SIG-M5 treated with dmso at 0.1 percent for 504 hours (cell line): ENCODE results near the gene LAMB4.

Experiments used
- DNase-seq: peaks from one replicate; lab custom pipeline; 2025; ENCODE audit not compliant: unreplicated experiment; lab: John Stamatoyannopoulos, UW

LAMB4 gene

GRCh38 chr7:108114117-108114841 lies 15.9 kb downstream of the LAMB4 start:
- DNase-seq, result no peak

GRCh38 chr7:108112683-108113082 lies 17.5 kb downstream of the LAMB4 start:
- DNase-seq, result no peak

GRCh38 chr7:108109221-108109908 lies 20.8 kb downstream of the LAMB4 start:
- peak; percentile 48 for DNase-seq

- no peak for DNase-seq
These were observed 22.0 kb downstream of the LAMB4 start for GRCh38 chr7:108108131-108108530.

GRCh38 chr7:108104324-108104723 lies 25.8 kb downstream of the LAMB4 start:
- DNase-seq, result no peak

- no peak for DNase-seq
These were observed 26.4 kb downstream of the LAMB4 start for GRCh38 chr7:108103558-108104298.

GRCh38 chr7:108102671-108103312 lies 27.4 kb downstream of the LAMB4 start:
- no peak for DNase-seq

- DNase-seq, result no peak
These were observed 28.4 kb downstream of the LAMB4 start for GRCh38 chr7:108101759-108102158.

- DNase-seq, result peak; percentile 12
These were observed 30.4 kb downstream of the LAMB4 start for GRCh38 chr7:108099713-108100112.

GRCh38 chr7:108097703-108098102 lies 32.5 kb downstream of the LAMB4 start:
- DNase-seq, result no peak

GRCh38 chr7:108096996-108097395 lies 33.2 kb downstream of the LAMB4 start:
- no peak for DNase-seq

GRCh38 chr7:108094933-108095710 lies 35.0 kb downstream of the LAMB4 start:
- no peak for DNase-seq

- DNase-seq, result no peak
These were observed 35.8 kb downstream of the LAMB4 start for GRCh38 chr7:108094346-108094745.

GRCh38 chr7:108093851-108094331 lies 36.3 kb downstream of the LAMB4 start:
- DNase-seq, result no peak

- DNase-seq, result no peak
These were observed 36.8 kb downstream of the LAMB4 start for GRCh38 chr7:108093341-108093740.

- DNase-seq, result peak; percentile 9
These were observed 38.7 kb downstream of the LAMB4 start for GRCh38 chr7:108091461-108091831.

GRCh38 chr7:108090791-108091460 lies 39.2 kb downstream of the LAMB4 start:
- no peak for DNase-seq

GRCh38 chr7:108089381-108089780 lies 40.8 kb downstream of the LAMB4 start:
- no peak for DNase-seq

- DNase-seq, result no peak
These were observed 41.4 kb downstream of the LAMB4 start for GRCh38 chr7:108088729-108089128.

- no peak for DNase-seq
These were observed 42.4 kb downstream of the LAMB4 start for GRCh38 chr7:108087778-108088177.
